ENCODE data around the gene ARHGAP15.

The ARHGAP15 gene

DNA sequence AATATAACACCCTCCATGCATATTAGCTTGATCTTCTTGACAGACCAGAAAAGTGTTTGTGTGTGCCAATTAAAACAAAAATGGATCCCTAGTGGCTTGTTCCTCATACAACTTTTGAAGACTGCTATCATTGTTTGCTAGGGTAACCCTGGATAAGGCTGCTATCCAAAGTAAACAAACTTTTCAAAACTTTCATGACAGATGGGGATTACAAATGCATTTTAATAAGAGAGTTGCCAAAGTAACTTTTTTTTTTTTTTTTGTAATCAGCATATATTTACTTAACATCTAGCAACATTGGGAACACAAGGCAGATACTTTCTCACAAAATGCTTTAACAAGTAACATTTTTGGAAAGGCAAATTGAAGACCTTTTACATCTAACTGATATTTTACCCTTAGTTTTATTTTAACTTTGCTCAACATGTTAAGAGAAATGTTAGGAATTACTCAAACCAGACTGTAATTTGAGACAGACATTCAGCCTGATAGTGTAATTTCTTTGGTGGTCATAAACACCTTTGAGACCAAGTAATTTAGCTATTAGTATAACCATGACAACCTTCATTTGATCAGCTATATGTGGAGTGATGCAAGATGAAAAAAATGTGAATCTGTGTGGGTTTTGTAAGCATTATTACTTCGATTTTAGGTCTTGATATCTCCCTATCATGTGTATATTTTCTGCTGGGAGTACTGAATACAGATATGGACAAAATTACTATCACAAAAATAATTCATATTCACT is 300.9 kb downstream of the ARHGAP15 start:
- DNase-seq (ENCODE audit: low read depth in 2 of 2): peak; percentile 69 to 72

GRCh38 chr2:143431316-143431715 is 302.1 kb downstream of the ARHGAP15 start:
- TF ChIP-seq CTCF (IDR thresholded peaks at IDR 0.05; ENCODE audit: low read depth, low read length): no peak
- peak in 1 of 2 donors; percentile 27 for DNase-seq (ENCODE audit: low read depth in 2 of 2)
- H3K4me3 ChIP-seq (replicated peaks in 1 of 2; ENCODE audit: low read depth in 2 of 2, low read length in 2 of 2): no peak overlapping the region

More for the DNA sequence above, 300.9 kb downstream of the ARHGAP15 start:
- no peak for TF ChIP-seq CTCF (IDR thresholded peaks at IDR 0.05; ENCODE audit: low read depth, low read length)
- H3K4me3 ChIP-seq (replicated peaks in 1 of 2; ENCODE audit: low read depth in 2 of 2, low read length in 2 of 2): no peak overlapping the region

GRCh38 chr2:143433251-143433650 is 304.0 kb downstream of the ARHGAP15 start:
- TF ChIP-seq CTCF (IDR thresholded peaks at IDR 0.05; ENCODE audit: low read depth, low read length): no peak
- DNase-seq (ENCODE audit: low read depth in 2 of 2): peak in 1 of 2 donors; percentile 35
- H3K4me3 ChIP-seq (replicated peaks in 1 of 2; ENCODE audit: low read depth in 2 of 2, low read length in 2 of 2): no peak overlapping the region

DNA sequence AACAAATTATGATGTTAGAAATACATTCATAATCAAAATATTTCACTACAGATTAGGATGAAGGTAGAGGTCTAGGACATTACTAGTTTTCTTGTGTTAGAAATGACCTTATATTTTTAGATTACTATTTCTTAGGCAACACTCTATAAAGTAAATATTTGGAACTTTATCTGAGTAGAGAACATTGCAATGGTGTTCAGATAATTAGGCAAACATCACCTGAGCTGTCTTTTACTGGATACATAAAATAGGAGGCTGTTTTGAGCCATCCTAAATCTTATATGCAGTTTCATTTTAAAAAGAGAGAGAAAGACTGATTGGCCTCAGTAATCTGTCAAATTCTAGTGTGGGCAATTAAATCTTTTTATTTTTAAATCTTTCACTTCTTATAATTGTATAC is 304.6 kb downstream of the ARHGAP15 start:
- TF ChIP-seq CTCF (IDR thresholded peaks at IDR 0.05; ENCODE audit: low read depth, low read length): no peak
- H3K4me3 ChIP-seq (replicated peaks in 1 of 2; ENCODE audit: low read depth in 2 of 2, low read length in 2 of 2): no peak overlapping the region
- no peak for DNase-seq (ENCODE audit: low read depth in 2 of 2)

- no peak for TF ChIP-seq CTCF (IDR thresholded peaks at IDR 0.05; ENCODE audit: low read depth, low read length)
- no peak for DNase-seq (ENCODE audit: low read depth in 2 of 2)
- no peak overlapping the region for H3K4me3 ChIP-seq (replicated peaks in 1 of 2; ENCODE audit: low read depth in 2 of 2, low read length in 2 of 2)
Measured at GRCh38 chr2:143434445-143434844, 305.2 kb downstream of the ARHGAP15 start.

DNA sequence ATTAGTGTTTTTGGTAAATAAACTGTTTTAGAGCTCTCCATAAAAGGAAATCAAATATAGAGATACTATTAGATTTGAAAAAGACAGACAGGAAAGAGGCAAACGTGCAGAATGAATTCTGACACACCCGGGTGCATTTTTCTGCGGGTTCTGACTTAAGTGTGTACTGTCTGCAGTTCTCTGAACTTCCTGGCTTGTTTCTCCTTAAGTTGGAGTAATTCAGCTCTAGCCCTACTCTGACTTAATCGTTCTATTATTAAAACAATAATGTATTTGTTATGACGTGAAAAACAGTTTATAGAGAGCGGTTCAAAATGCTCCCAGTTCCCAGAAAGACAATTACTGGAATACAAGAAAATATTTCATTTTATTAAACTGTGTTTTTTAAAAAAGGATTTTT is 305.9 kb downstream of the ARHGAP15 start:
- H3K4me3 ChIP-seq (replicated peaks in 1 of 2; ENCODE audit: low read depth in 2 of 2, low read length in 2 of 2): no peak overlapping the region

More for the DNA sequence above, 305.9 kb downstream of the ARHGAP15 start:
- peak; percentile 18 to 40 for DNase-seq (ENCODE audit: low read depth in 2 of 2)
- TF ChIP-seq CTCF (IDR thresholded peaks at IDR 0.05; ENCODE audit: low read depth, low read length): no peak

Measured in cardiac fibroblast (primary cell).